Activated naive CD4-positive, alpha-beta T cell (primary cell): Measurements from ENCODE around the gene MEPCE.
A peak's percentile ranks its signal among the peaks of the same experiment; 100 is the strongest.
"Not testable (repeated sequence)": the region's sequence is repeated elsewhere in the genome, so short reads cannot be mapped to it uniquely, and the experiment has no call there.

Experiments used
- DNase-seq, 4 experiments: peaks; one replicate each; lab custom pipeline; 2025; lab: John Stamatoyannopoulos, UW

Gene MEPCE, protein sequence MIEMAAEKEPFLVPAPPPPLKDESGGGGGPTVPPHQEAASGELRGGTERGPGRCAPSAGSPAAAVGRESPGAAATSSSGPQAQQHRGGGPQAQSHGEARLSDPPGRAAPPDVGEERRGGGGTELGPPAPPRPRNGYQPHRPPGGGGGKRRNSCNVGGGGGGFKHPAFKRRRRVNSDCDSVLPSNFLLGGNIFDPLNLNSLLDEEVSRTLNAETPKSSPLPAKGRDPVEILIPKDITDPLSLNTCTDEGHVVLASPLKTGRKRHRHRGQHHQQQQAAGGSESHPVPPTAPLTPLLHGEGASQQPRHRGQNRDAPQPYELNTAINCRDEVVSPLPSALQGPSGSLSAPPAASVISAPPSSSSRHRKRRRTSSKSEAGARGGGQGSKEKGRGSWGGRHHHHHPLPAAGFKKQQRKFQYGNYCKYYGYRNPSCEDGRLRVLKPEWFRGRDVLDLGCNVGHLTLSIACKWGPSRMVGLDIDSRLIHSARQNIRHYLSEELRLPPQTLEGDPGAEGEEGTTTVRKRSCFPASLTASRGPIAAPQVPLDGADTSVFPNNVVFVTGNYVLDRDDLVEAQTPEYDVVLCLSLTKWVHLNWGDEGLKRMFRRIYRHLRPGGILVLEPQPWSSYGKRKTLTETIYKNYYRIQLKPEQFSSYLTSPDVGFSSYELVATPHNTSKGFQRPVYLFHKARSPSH

DNA sequence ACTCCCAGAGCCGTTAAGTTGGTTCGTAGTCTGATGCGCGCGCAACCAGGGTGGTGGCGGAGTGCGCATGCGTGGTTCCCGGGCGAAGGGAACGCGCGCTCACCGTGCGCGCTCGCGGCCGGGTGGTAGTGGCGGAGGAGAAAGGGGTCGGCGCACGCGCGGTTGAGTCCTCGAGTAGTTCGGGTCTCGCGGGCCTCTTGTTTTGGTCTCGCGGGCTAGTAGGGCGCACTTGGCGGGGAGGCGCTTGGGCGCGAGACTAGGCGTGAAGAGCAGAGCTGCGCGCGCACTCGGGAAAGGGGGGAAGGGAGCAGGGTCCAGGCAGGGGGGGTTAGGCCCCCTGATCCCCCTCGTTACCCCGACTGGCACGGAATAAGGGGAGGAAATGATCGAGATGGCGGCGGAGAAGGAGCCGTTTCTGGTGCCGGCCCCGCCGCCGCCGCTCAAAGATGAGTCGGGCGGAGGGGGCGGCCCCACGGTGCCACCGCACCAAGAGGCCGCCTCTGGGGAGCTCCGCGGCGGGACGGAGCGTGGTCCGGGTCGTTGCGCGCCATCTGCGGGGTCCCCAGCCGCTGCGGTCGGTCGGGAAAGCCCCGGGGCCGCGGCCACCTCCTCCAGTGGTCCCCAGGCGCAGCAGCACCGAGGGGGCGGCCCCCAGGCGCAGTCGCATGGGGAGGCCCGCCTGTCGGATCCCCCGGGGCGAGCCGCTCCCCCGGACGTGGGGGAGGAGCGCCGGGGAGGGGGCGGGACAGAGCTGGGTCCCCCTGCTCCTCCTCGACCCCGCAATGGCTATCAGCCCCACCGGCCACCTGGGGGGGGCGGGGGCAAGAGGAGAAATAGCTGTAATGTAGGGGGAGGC is at the start of gene MEPCE:
TSS of gene MEPCE (plus strand) at position 195 of the 856 bp plus-strand sequence. CDS start at position 383, 188 bp downstream.
- DNase-seq, result peak; percentile 94 to 99 (median 98)

DNA sequence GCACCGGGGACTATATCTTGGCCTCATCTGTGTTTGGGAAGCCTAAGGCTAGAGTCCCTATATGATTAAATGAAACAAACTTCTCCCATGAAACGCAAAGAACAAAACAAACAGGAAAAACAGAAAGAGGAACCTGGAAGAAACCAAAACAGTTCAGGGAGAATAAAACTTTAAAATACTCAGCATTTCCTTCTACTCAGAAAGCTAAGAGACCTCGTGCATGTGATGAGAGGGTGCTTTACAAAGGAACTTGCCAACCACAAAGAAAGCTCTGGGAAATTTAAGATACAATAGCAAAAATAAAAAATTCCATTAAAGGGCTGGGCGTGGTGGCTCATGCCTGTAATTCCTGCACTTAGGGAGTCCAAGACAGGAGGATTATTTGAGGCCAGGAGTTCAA is 49.4 kb upstream of the MEPCE start:
- DNase-seq, result no peak

DNA sequence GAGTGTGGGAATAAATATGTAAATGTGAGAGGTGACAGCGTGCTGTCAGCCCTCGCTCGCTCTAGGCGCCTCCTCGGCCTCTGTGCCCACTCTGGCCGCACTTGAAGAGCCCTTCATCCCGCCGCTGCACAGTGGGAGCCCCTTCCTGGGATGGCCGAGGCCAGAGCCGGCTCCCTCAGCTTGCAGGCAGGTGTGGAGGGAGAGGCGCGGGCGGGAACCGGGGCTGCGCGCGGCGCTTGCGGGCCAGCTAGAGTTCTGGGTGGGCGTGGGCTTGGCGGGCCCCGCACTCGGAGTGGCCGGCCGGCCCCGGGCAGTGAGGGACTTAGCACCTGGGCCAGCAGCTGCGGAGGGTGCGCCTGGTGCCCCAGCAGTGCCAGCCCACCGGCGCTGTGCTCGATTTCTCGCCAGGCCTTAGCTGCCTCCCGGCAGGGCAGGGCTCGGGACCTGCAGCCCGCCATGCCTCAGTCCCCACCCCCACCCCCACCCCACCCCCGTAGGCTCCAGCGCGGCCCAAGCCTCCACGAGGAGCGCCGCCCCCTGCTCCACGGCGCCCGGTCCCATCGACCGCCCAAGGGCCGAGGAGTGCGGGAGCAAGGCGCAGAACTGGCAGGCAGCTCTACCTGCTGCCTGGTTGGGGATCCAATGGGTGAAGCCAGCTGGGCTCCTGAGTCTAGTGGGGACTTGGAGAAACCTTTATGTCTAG is 47.9 kb upstream of the MEPCE start:
- not testable (repeated sequence) for DNase-seq

DNA sequence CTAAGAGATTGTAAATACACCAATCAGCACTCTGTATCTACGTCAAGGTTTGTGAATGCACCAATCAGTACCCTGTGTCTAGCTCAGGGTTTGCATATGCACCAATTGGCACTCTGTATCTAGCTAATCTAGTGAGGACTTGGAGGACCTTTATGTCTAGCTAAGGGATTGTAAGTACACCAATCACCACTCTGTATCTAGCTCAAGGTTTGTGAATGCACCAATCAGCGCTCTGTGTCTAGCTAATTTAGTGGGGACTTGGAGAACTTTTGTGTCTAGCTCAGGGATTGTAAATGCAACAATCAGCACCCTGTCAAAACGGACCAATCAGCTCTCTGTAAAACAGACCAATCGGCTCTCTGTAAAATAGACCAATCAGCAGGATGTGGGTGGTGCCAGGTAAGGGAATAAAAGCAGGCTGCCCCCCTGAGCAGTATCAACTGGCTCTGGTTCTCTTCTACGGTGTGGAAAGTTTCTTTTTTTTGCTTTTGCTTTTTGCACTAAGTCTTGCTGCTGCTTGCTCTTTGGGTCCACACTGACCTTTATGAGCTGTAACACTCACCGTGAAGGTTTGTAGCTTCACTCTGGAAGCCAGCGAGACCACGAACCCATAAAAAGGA is 47.3 kb upstream of the MEPCE start:
- not testable (repeated sequence) for DNase-seq

- DNase-seq, result no peak
Measured at GRCh38 chr7:100384628-100385294, 44.9 kb upstream of the MEPCE start.

DNA sequence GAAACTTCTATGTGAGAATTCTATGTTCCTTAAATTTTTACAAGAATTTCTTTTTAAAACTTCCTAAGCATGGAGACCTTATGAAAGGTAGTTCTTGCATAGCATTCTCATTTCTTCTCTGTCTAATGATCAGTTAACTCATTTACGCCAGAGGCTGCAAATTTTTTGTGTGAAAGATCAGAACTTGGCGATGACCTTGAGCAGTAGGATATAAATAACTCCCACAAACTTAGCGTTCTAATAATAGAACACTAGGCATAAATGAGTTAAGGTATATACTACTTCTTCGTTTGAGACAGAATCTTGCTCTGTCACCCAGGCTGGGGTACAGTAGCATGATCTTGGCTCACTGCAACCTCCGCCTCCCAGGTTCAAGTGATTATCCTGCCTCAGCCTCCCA is 42.7 kb upstream of the MEPCE start:
- DNase-seq, result no peak

DNA sequence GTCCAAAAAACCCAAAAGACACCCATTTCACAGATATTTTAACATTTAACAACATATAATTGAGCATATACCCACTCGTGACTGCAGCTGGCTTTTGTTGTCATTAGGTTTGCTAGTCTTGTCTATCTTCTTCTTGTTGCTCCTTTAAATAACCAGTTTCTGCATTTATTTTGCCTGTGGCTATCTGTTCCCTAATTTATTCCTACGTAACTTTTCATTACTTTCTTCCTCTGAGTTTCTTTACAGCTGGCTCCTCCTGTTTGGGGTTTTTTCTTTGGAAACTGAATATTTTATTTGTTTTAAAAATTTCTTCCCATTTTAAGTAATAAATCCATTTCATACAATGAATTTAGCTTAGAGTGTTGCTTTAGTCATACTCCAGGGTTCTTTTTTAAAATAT is 41.9 kb upstream of the MEPCE start:
- DNase-seq, result no peak

- DNase-seq, result no peak
Measured at GRCh38 chr7:100389437-100390088, 40.1 kb upstream of the MEPCE start.

GRCh38 chr7:100390286-100391009 is 39.2 kb upstream of the MEPCE start:
- DNase-seq, result no peak

- DNase-seq, result no peak
Measured at GRCh38 chr7:100393233-100393905, 36.3 kb upstream of the MEPCE start.

DNA sequence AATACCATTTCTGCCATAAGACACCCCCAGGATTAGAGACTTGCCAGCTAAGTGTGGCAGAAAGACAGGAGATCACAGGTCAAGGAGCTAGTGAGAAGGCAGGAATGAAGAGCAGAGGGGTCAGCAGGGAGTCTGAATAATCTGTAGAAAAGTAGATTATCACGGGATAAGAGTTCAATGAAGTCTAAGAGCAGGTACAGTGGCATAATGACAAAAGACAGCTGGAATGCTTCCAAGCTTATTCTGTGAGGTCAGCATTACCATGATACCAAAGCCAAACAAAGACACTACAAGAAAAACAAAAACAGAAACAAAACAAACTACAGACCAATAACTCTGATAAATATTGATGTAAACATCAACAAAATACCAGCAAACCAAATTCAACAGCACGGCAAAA is 35.6 kb upstream of the MEPCE start:
- DNase-seq, result no peak

GRCh38 chr7:100396421-100396982 is 33.1 kb upstream of the MEPCE start:
- DNase-seq, result no peak

DNA sequence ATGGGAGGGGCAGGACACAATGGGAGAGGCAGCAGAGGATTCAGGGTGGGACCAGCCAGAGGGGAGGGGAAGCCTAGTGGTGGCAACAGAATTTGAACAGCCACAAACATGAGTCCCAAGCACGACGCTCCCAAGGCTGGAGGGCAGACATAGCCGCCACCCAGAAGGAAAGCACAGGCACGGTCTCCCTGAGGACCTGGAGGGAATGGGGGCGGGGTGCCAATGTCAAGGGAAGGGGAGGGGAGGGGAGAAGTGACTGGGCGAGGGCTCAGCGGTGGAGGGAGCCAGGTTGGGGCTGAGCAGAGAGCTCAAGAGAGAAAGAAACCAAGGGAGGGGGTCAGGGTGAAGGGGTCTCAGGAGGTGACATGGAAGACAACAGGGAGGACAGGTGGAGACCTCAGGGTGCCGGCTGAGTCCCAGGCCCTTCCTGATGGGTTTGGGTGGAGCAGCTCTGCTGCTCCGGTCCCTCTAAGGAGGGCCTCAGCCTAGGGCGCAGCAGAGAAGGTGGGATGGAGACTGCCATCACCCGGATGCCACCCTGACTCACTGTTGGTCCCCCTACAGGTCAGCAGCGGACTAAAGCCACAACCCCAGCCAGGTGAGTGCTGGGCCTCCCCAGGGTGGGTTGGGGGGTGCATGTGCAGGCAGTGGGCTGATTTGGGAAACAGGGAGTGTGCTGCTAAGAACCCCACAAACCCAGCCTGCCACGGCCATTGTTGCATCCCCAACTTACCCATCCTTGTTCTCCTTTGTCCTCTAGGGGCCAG is 32.1 kb upstream of the MEPCE start:
- no peak for DNase-seq

- DNase-seq, result no peak
Measured at GRCh38 chr7:100398239-100398638, 31.4 kb upstream of the MEPCE start.

DNA sequence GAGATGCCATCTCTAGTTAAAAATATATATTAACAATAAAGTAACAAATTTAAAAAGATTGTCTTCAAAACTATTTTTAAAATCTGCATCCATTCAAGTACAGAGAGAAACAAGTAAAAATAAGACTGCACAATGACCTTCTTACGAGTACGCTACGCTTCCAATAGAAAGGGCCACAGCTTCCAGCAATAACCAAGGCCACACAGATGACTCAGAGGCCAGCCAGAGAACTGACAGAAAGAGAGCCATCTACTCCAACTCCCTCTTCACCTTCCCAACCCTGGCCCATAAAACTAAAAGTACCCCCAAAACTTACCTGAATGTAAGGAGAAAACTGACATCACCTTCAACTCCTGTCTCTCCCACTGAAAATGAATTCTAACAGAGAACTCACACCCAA is 29.6 kb upstream of the MEPCE start:
- DNase-seq, result no peak

DNA sequence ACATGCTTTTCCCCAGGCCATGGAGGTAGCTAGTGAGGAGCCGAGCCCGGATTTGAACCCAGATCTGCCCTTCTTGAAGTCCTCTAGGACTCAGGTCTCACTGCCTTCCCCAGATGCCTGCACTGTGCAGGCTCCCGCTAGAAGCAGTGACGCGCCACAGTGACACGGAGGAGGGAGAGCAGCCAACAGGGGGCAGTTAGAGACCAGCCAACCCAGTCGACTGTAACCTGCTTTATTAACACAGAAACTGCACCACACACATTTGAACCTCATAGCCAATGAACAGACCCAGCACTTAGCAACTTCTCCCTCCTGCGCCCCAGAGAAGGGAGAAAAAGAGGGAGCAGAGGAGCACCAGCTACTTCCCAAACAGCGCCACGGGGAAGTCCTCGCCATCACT is 29.0 kb upstream of the MEPCE start:
- DNase-seq, result no peak

GRCh38 chr7:100401811-100402210 is 27.8 kb upstream of the MEPCE start:
- DNase-seq, result no peak

DNA sequence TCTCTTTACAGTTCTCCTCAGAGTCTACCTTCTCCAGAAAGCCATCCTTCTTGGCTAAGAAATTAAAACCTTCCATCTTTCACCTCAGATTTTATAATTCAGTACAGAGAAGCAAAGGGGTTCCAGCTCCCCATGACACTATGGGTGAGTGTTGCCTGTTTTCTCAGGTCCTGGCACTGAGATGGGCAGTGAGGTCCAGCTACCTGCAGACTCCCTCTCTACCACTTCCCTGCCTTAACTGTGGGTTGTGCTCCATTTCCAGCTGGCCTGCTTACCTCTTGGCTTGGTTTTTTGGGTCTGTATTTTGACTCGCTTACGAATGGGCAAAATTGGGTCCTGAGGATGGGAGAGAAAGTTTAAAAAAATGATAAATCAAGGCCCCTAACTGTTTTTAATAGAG is 27.4 kb upstream of the MEPCE start:
- no peak for DNase-seq
